Thymus (tissue), 11 donors: ENCODE data around the gene TRAF1. TPM values are rescaled to one million over a fixed set of nuclear protein-coding genes. Genes with fewer than 3 reads are reported as not detected.

Experiments used
- DNase-seq, 9 donors: peaks; one replicate each; pipeline ENCODE4 v3.0.0-alpha.2; 2013; ENCODE audit warnings: low spot score in 9 of 9, low read depth in 6 of 9, missing footprints in 1 of 9
- H3K27ac ChIP-seq, 2 donors: one replicate each; pipeline ENCODE4 v1.5.1; 2013; ENCODE audit warnings: control low read depth in 1 of 2, low read depth in 1 of 2, low read length in 1 of 2, mild to moderate bottlenecking in 1 of 2, moderate library complexity in 1 of 2
- H3K27me3 ChIP-seq, 2 donors: one replicate each; pipeline ENCODE4 v1.5.1; 2013; ENCODE audit warnings: low read length in 1 of 2; ENCODE audit not compliant: control insufficient read depth in 2 of 2, insufficient read depth in 1 of 2
- H3K36me3 ChIP-seq, 2 donors: one replicate each; pipeline ENCODE4 v1.5.1; 2013; ENCODE audit warnings: low read length in 1 of 2, mild to moderate bottlenecking in 1 of 2, moderate library complexity in 1 of 2; ENCODE audit not compliant: control insufficient read depth in 2 of 2, insufficient read depth in 2 of 2
- H3K4me1 ChIP-seq, 2 donors: one replicate each; pipeline ENCODE4 v1.5.1; 2013; ENCODE audit warnings: low read length in 2 of 2; ENCODE audit not compliant: control insufficient read depth in 2 of 2, insufficient read depth in 2 of 2
- H3K4me3 ChIP-seq, 2 donors: one replicate each; pipeline ENCODE4 v1.5.1; 2013; ENCODE audit warnings: low read length in 2 of 2, control low read depth in 1 of 2, mild to moderate bottlenecking in 1 of 2
- H3K9me3 ChIP-seq, 2 donors: one replicate each; pipeline ENCODE4 v1.5.1; 2013; ENCODE audit warnings: low read length in 1 of 2, mild to moderate bottlenecking in 1 of 2; ENCODE audit not compliant: control insufficient read depth in 2 of 2, insufficient read depth in 1 of 2
- WGBS: extraction: QIAGEN DNeasy Blood & Tissue Kit; methylation state at CpG from one replicate; pipeline ENCODE4 v1.1.7; 2013; 5-methylcytosine and 5-hydroxymethylcytosine counted together
- polyA plus RNA-seq: library from polyadenylated mRNA; stranded (reverse); fragments of 200-250 nt; gene quantifications from one replicate; pipeline ENCODE4 v1.2.3, GENCODE V29; 2013
- total RNA-seq: library from RNA; stranded (reverse); fragments of 120-200 nt; gene quantifications from one replicate; pipeline ENCODE4 v1.2.4, GENCODE V29; 2013
- donor health status: healthy.

The TRAF1 gene
- total and polyA plus RNA-seq, 2 donors = 21.7 TPM

GRCh38 chr9:120928483-120929228, 2.1 kb upstream of the TRAF1 start:
- Histone ChIP-seq H3K4me3 (peak overlapping the region; percentile 56 to 67), H3K36me3 (no peaks in the 10 kb centered on the region), H3K27ac (peak overlapping the region; percentile 86 to 91), H3K9me3 (peaks cover 0 to 5% of the 10 kb centered on the region in 2 donors), H3K4me1 (peaks cover 48 to 67% of the 10 kb centered on the region in 2 donors), H3K27me3 (no peaks in the 10 kb centered on the region)
- WGBS = 3% methylated on average over 73 of the region's 73 CpGs
- peak in 4 of 9 donors; percentile 51 to 87 (median 74) for DNase-seq

- DNase-seq = no peak
- peaks cover 48 to 63% of the 10 kb centered on the region in 2 donors for H3K4me1 ChIP-seq
- WGBS = 70% methylated on average over 14 of the region's 14 CpGs
Measured at GRCh38 chr9:120928015-120928482, 1.5 kb upstream of the TRAF1 start.

GRCh38 chr9:120927269-120928014, 846 bp upstream of the TRAF1 start:
- peaks cover 47 to 62% of the 10 kb centered on the region in 2 donors for H3K4me1 ChIP-seq
- H3K36me3 ChIP-seq = no peaks in the 10 kb centered on the region
- peak overlapping the region; percentile 86 to 91 for H3K27ac ChIP-seq
- no peak for DNase-seq
- no peak overlapping the region for H3K4me3 ChIP-seq
- no peaks in the 10 kb centered on the region for H3K27me3 ChIP-seq
- 79% methylated on average over 8 of the region's 8 CpGs for WGBS
- H3K9me3 ChIP-seq = peaks cover 0 to 5% of the 10 kb centered on the region in 2 donors

More at GRCh38 chr9:120928015-120928482, 1.5 kb upstream of the TRAF1 start:
- Histone ChIP-seq H3K4me3 (peak overlapping the region; percentile 56 to 67), H3K36me3 (no peaks in the 10 kb centered on the region), H3K27me3 (no peaks in the 10 kb centered on the region), H3K9me3 (peaks cover 0 to 5% of the 10 kb centered on the region in 2 donors), H3K27ac (peak overlapping the region; percentile 86 to 91)

GRCh38 chr9:120925535-120926396, 830 bp downstream of the TRAF1 start:
- no peaks in the 10 kb centered on the region for H3K27me3 ChIP-seq
- H3K4me1 ChIP-seq = peaks cover 35 to 51% of the 10 kb centered on the region in 2 donors

GRCh38 chr9:120924698-120925534, 1.7 kb downstream of the TRAF1 start:
- no peak for DNase-seq
- WGBS = 91% methylated on average over 11 of the region's 11 CpGs
- Histone ChIP-seq H3K36me3 (no peaks in the 10 kb centered on the region), H3K9me3 (no peaks in the 10 kb centered on the region), H3K27me3 (no peaks in the 10 kb centered on the region), H3K4me3 (peak overlapping the region in 1 of 2 donors; percentile 5), H3K27ac (peak overlapping the region; percentile 33 to 86), H3K4me1 (peaks cover 36 to 54% of the 10 kb centered on the region in 2 donors)

More at GRCh38 chr9:120925535-120926396, 830 bp downstream of the TRAF1 start:
- 72% methylated on average over 13 of the region's 13 CpGs for WGBS
- Histone ChIP-seq H3K36me3 (no peaks in the 10 kb centered on the region), H3K27ac (peak overlapping the region; percentile 75 to 86), H3K9me3 (peaks cover 0 to 5% of the 10 kb centered on the region in 2 donors), H3K4me3 (peak overlapping the region in 1 of 2 donors; percentile 8)
- peak in 1 of 9 donors; percentile 52 for DNase-seq

- 96% methylated on average over 11 of the region's 11 CpGs for WGBS
- no peak for DNase-seq
- Histone ChIP-seq H3K4me3 (no peak overlapping the region), H3K4me1 (peaks cover 30 to 57% of the 10 kb centered on the region in 2 donors), H3K27me3 (no peaks in the 10 kb centered on the region), H3K27ac (peak overlapping the region in 1 of 2 donors; percentile 5), H3K9me3 (no peaks in the 10 kb centered on the region), H3K36me3 (no peaks in the 10 kb centered on the region)
Measured at GRCh38 chr9:120923620-120924328, 2.8 kb downstream of the TRAF1 start.

GRCh38 chr9:120922404-120923195, 4.0 kb downstream of the TRAF1 start:
- Histone ChIP-seq H3K4me3 (no peak overlapping the region), H3K27ac (no peak overlapping the region), H3K4me1 (peaks cover 24 to 50% of the 10 kb centered on the region in 2 donors), H3K9me3 (peaks cover 0 to under 1% of the 10 kb centered on the region in 2 donors), H3K36me3 (no peaks in the 10 kb centered on the region), H3K27me3 (no peaks in the 10 kb centered on the region)
- DNase-seq = no peak
- 90% methylated on average over 7 of the region's 7 CpGs for WGBS
